Coronary artery (tissue), 2 donors: ENCODE results near the gene GGPS1.

Experiments
- DNase-seq: peaks from one replicate; pipeline ENCODE4 v3.0.0-alpha.2; 2017; ENCODE audit warnings: low spot score
- H3K27ac ChIP-seq, 2 donors: fragments of 200-600 bp; sonication (generic); one replicate each; pipeline ENCODE4 v1.5.1; 2016 to 2019
- H3K4me3 ChIP-seq: fragments of 200-600 bp; sonication (generic); 2 replicates; pipeline ENCODE4 v1.5.1; 2016; ENCODE audit warnings: mild to moderate bottlenecking, moderate library complexity
- TF ChIP-seq, protein P1 (sequence below): fragments of 200-600 bp; sonication (generic); IDR thresholded peaks from one replicate; pipeline ENCODE4 v1.5.1; 2019; ENCODE audit warnings: antibody characterized with exemption

Gene GGPS1

DNA sequence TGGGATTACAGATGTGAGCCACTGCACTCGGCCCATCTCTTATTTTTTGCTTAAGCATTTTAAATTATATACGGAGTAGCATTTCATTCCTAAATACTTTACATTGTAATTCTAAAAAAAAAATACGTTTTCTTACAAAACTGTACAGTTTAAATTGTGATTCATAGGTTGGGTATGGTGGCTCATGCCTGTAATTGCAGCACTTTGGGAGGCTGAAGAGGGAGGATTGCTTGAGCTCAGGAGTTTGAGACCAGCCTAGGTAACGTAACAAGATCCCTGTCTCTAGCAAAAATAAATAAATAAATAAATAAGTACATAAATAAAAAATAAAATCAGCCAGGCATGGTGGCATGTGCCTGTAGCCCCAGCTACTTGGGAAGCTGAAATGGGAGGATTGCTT is 63.5 kb downstream of the GGPS1 start:
- DNase-seq, result no peak
- TF ChIP-seq, protein P1, sequence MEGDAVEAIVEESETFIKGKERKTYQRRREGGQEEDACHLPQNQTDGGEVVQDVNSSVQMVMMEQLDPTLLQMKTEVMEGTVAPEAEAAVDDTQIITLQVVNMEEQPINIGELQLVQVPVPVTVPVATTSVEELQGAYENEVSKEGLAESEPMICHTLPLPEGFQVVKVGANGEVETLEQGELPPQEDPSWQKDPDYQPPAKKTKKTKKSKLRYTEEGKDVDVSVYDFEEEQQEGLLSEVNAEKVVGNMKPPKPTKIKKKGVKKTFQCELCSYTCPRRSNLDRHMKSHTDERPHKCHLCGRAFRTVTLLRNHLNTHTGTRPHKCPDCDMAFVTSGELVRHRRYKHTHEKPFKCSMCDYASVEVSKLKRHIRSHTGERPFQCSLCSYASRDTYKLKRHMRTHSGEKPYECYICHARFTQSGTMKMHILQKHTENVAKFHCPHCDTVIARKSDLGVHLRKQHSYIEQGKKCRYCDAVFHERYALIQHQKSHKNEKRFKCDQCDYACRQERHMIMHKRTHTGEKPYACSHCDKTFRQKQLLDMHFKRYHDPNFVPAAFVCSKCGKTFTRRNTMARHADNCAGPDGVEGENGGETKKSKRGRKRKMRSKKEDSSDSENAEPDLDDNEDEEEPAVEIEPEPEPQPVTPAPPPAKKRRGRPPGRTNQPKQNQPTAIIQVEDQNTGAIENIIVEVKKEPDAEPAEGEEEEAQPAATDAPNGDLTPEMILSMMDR, result no peak
- no peak overlapping the region for H3K4me3 ChIP-seq
- no peak overlapping the region for H3K27ac ChIP-seq
